K562 (cell line): ENCODE measurements around the gene SORT1. TPM values are rescaled to one million over a fixed set of nuclear protein-coding genes. Genes with fewer than 3 reads are reported as not detected.

Source experiments
- ATAC-seq: fragments of 200-7000 bp; cut with Tn5 transposase; 3 replicates; pipeline ENCODE4 v1.9.1; 2020; ENCODE audit warnings: moderate library complexity
- BruUV-seq: library from RNA; stranded (reverse); fragments of 400-500 nt; replicated peaks from 2 replicates; lab custom pipeline; 2021; lab: Mats Ljungman, UMichigan
- CTCF ChIA-PET: fragments of 300-600 bp; formaldehyde crosslinking; extraction: SDS; loops from one replicate; lab custom pipeline; 2021; ENCODE audit warnings: low intra/inter-chr PET ratio; lab: Yijun Ruan, JAX
- POLR2A ChIA-PET: fragments of 300-600, 350-650 bp; sonication (Branson Sonifier 250); formaldehyde crosslinking; extraction: SDS; loops from one replicate; lab custom pipeline; 2021; ENCODE audit warnings: antibody characterized with exemption, inconsistent platforms; lab: Yijun Ruan, JAX
- DNase-seq, 4 experiments: peaks; one replicate each; pipeline versions ENCODE4 v3.0.0 to v3.0.0-alpha.2; 2011 to 2018; ENCODE audit warnings: low spot score in 3 of 4, mixed read lengths in 3 of 4; ENCODE audit errors: extremely low read depth in 1 of 4
- FAIRE-seq: peaks from 2 replicates; lab custom pipeline; 2011; peaks lifted over from hg19 to GRCh38; lab: Jason Lieb, UNC
- H2AFZ ChIP-seq: 2 replicates; pipeline ENCODE4 v1.6.0; 2011; ENCODE audit warnings: low read depth, low read length, control low read depth, inconsistent platforms
- H3K27ac ChIP-seq: fragments of 200-600 bp; 3 replicates; pipeline ENCODE4 v1.8.0; 2011; ENCODE audit warnings: low read depth, mild to moderate bottlenecking, control low read depth, inconsistent platforms, low read length, moderate library complexity, mixed read lengths; ENCODE audit errors: extremely low read depth
- H3K27me3 ChIP-seq, 2 experiments: fragments of 300-600 bp in 1 of 2; 2 replicates in 1 of 2; 3 replicates in 1 of 2; pipeline versions ENCODE4 v1.6.0 to v1.8.0; 2011; ENCODE audit warnings: inconsistent platforms in 2 of 2, low read length in 2 of 2, mild to moderate bottlenecking in 1 of 2, mixed read lengths in 1 of 2, moderate library complexity in 1 of 2; ENCODE audit not compliant: control insufficient read depth in 2 of 2, insufficient read depth in 2 of 2
- H3K36me3 ChIP-seq: fragments of 300-600 bp; 3 replicates; pipeline ENCODE4 v1.8.0; 2011; ENCODE audit warnings: mild to moderate bottlenecking, low read length, inconsistent platforms; ENCODE audit not compliant: control insufficient read depth, insufficient read depth
- H3K4me1 ChIP-seq, 2 experiments: fragments of 200-600 bp in 1 of 2; replicated peaks in 1 of 2; 2 replicates in 1 of 2; 3 replicates in 1 of 2; pipeline versions ENCODE4 v1.5.1 to v1.8.0; 2011; ENCODE audit warnings: inconsistent platforms in 2 of 2, low read length in 2 of 2, mild to moderate bottlenecking in 1 of 2, mixed read lengths in 1 of 2, moderate library complexity in 1 of 2; ENCODE audit not compliant: control insufficient read depth in 2 of 2, insufficient read depth in 2 of 2
- H3K4me2 ChIP-seq: 2 replicates; pipeline ENCODE4 v1.6.1; 2011; ENCODE audit warnings: low read length, control low read depth, inconsistent platforms, mixed read lengths; ENCODE audit not compliant: insufficient read depth
- H3K4me3 ChIP-seq: fragments of 200-600 bp; sonication (generic), shearing (Covaris generic); 2 replicates; pipeline ENCODE4 v1.5.1; 2016; ENCODE audit warnings: control low read depth, inconsistent platforms
- H3K79me2 ChIP-seq: fragments of 200-600 bp; 3 replicates; pipeline ENCODE4 v1.8.0; 2011; ENCODE audit warnings: low read length, inconsistent platforms; ENCODE audit not compliant: control insufficient read depth, insufficient read depth
- H3K9ac ChIP-seq, 2 experiments: 2 replicates each; pipeline versions ENCODE4 v1.6.0 to v1.6.1; 2011; ENCODE audit warnings: low read depth in 2 of 2, low read length in 2 of 2, control low read depth in 1 of 2, inconsistent platforms in 1 of 2, mild to moderate bottlenecking in 1 of 2, mixed read lengths in 1 of 2; ENCODE audit not compliant: insufficient read depth in 1 of 2
- H3K9me1 ChIP-seq: one replicate; pipeline ENCODE4 v1.6.0; 2011; ENCODE audit warnings: inconsistent platforms, mild to moderate bottlenecking, low read length, moderate library complexity; ENCODE audit not compliant: control insufficient read depth, insufficient read depth
- H3K9me3 ChIP-seq: replicated peaks from 2 replicates; pipeline ENCODE4 v1.5.1; 2011; ENCODE audit warnings: low read depth, low read length, inconsistent platforms; ENCODE audit not compliant: control insufficient read depth, insufficient read depth
- H4K20me1 ChIP-seq: replicated peaks from 2 replicates; pipeline ENCODE4 v1.6.1; 2011; ENCODE audit warnings: low read length, inconsistent platforms, mixed read lengths; ENCODE audit not compliant: control insufficient read depth, insufficient read depth
- BDP1 ChIP-seq: IDR thresholded peaks from 3 replicates; pipeline ENCODE4 v1.6.1; 2011; ENCODE audit not compliant: insufficient read length, insufficient read depth
- CLOCK ChIP-seq: fragments of 250-450 bp; sonication (Bioruptor Pico); IDR thresholded peaks from 2 replicates; pipeline ENCODE4 v1.4.0; 2020; ENCODE audit warnings: mild to moderate bottlenecking, moderate library complexity, borderline replicate concordance
- DIDO1 ChIP-seq: fragments of 450-650 bp; IDR thresholded peaks from 2 replicates; pipeline ENCODE4 v1.6.1; 2016; ENCODE audit warnings: low read depth, missing biosample characterization, missing genetic modification characterization
- MCM3 ChIP-seq: fragments of 450-650 bp; IDR thresholded peaks from 2 replicates; pipeline ENCODE4 v1.6.1; 2016
- MLX ChIP-seq, 2 experiments: fragments of 450-650 bp in 1 of 2; sonication (generic) in 1 of 2; formaldehyde crosslinking; conservative IDR thresholded peaks; 2 replicates each; pipeline versions ENCODE4 v1.4.0 to v1.8.1; 2020 to 2022; ENCODE audit warnings: mild to moderate bottlenecking in 1 of 2, missing genetic modification reagents in 1 of 2
- NELFE ChIP-seq: IDR thresholded peaks from 2 replicates; pipeline ENCODE4 v1.6.1; 2011; ENCODE audit warnings: mild to moderate bottlenecking; ENCODE audit not compliant: insufficient read depth, insufficient read length
- NR3C1 ChIP-seq: sonication (generic); formaldehyde crosslinking; IDR thresholded peaks from 2 replicates; pipeline ENCODE4 v1.8.1; 2022; ENCODE audit warnings: missing genetic modification reagents
- SMARCA5 ChIP-seq: fragments of 450-650 bp; IDR thresholded peaks from 2 replicates; pipeline ENCODE4 v1.6.1; 2016
- SRF ChIP-seq, 2 experiments: fragments of 250-450, 450-650 bp in 1 of 2; sonication (Bioruptor Pico) in 1 of 2; sonication (generic) in 1 of 2; formaldehyde crosslinking; IDR thresholded peaks; 2 replicates each; pipeline versions ENCODE4 v1.5.0 to v1.5.1; 2020 to 2022; ENCODE audit warnings: mild to moderate bottlenecking in 1 of 2, missing genetic modification reagents in 1 of 2
- ZC3H8 ChIP-seq: fragments of 450-650 bp; IDR thresholded peaks from 2 replicates; pipeline ENCODE4 v1.6.1; 2017
- ZNF174 ChIP-seq: fragments of 250-450 bp; sonication (Bioruptor Pico); IDR thresholded peaks from 2 replicates; pipeline ENCODE4 v1.4.0; 2020; ENCODE audit warnings: mild to moderate bottlenecking
- ZNF449 ChIP-seq: fragments of 250-450 bp; sonication (Bioruptor Pico); IDR thresholded peaks from 2 replicates; pipeline ENCODE4 v1.8.0; 2022; ENCODE audit warnings: moderate library complexity, mild to moderate bottlenecking, inconsistent platforms
- ZNF77 ChIP-seq: fragments of 250-450 bp; sonication (Bioruptor Pico); IDR thresholded peaks from 2 replicates; pipeline ENCODE4 v1.5.0; 2020
- ZNF780A ChIP-seq: fragments of 250-450 bp; sonication (Bioruptor Pico); IDR thresholded peaks from 2 replicates; pipeline ENCODE4 v1.5.0; 2021; ENCODE audit warnings: mild to moderate bottlenecking
- WGBS: fragments of 100-300 bp; shearing (Covaris generic); methylation state at CpG from one replicate; pipeline ENCODE4 v1.1.6; 2016; ENCODE audit warnings: low coverage, mixed read lengths; ENCODE audit not compliant: insufficient coverage; ENCODE audit errors: missing lambda C conversion rate; 5-methylcytosine and 5-hydroxymethylcytosine counted together
- in situ Hi-C: fragments of 300-500 bp; cut with MboI; formaldehyde crosslinking; loops from 4 replicates; pipeline ENCODE4 v1.15.0; 2018; ENCODE audit warnings: inconsistent platforms, mixed read lengths
- intact Hi-C: fragments of 100-400 bp; cut with micrococcal nuclease; formaldehyde crosslinking; loops from 2 replicates; pipeline ENCODE4 v1.14.2; 2022
- polyA plus RNA-seq, 8 experiments: library from polyadenylated mRNA; depleted of rRNA in 4 of 8; stranded (reverse) in 5 of 8; unstranded in 3 of 8; fragments of >200 nt; fragmentation: Nextera tagmentation in 2 of 8; fragmentation: Illumina TruSeq in 1 of 8; extraction: Ambion mirVana in 2 of 8; extraction: Trizol in 1 of 8; gene quantifications; 2 replicates each; pipeline versions ENCODE4 v1.2.1 to v1.2.3, GENCODE V29; 2011 to 2014; ENCODE audit warnings: inconsistent platforms in 1 of 8, missing spikeins in 1 of 8
- total RNA-seq, 7 experiments: library from RNA; depleted of rRNA in 6 of 7; stranded (reverse); fragments of >200 nt in 6 of 7; fragmentation: Illumina TruSeq in 2 of 7; extraction: Trizol in 2 of 7; gene quantifications; 2 replicates each; pipeline versions ENCODE4 v1.2.1 to v1.2.3, GENCODE V29; 2011 to 2021; ENCODE audit warnings: low replicate concordance in 1 of 7

The SORT1 gene
- total and polyA plus RNA-seq, 9 of the 15 experiments (the other 6 are each of a cell fraction or from before 2014, with no cell fraction given) = 27.4 to 112 (median 65.0) TPM

DNA sequence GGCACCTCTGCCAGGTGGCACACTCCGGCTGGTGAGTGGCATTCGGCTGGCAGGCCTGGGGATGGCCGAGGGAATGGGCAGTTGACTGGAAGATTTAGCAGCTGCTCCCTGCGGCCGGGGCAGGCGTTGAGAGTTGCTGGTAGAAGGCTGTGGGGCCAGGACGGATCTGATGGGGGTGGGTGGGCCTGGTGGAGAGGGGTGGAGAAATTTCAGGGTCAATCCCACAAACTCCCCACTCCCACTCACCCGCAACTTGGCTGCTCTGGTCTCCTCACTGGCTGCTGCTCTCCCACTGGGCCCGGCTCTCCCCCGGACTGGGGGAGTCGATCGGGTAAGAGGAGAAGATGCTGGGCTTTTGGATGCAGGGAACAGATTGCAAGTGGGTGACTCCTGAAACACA, 116.9 kb downstream of the SORT1 start:
- H3K9ac ChIP-seq = peak overlapping the region in 1 of 2 experiments; percentile 74; a peak in 2 of 4 replicates
- H3K27ac ChIP-seq = no peak overlapping the region
- no peak overlapping the region for H3K4me3 ChIP-seq
- no peaks in the 10 kb centered on the region for H3K27me3 ChIP-seq
- no peak for TF ChIP-seq ZNF174 (CRISPR knock-in tag)
- no peak for TF ChIP-seq NELFE
- no peak for TF ChIP-seq CLOCK
- TF ChIP-seq MCM3 = no peak
- no peak for TF ChIP-seq DIDO1 (tag)
- no peak for TF ChIP-seq SMARCA5
- TF ChIP-seq SRF (CRISPR knock-in tag; IDR thresholded peaks at IDR 0.05) = no peak
- no peak for TF ChIP-seq BDP1
- no peak for TF ChIP-seq ZNF780A
- no peak for TF ChIP-seq MLX (CRISPR knock-in tag; conservative IDR thresholded peaks at IDR 0.05)
- no peak for TF ChIP-seq ZNF449 (CRISPR knock-in tag)
- no peak for TF ChIP-seq ZC3H8
- no peak for TF ChIP-seq NR3C1
- TF ChIP-seq ZNF77 (CRISPR knock-in tag) = no peak
- TF ChIP-seq, all 486 proteins: peak for 0
- no TSS peak for BruUV-seq
- H3K9me1 ChIP-seq = no peaks in the 10 kb centered on the region
- H3K4me1 ChIP-seq = peaks cover 47 to 53% of the 10 kb centered on the region in 2 experiments
- no peak overlapping the region for H2AFZ ChIP-seq
- peaks cover 28% of the 10 kb centered on the region for H3K79me2 ChIP-seq
- DNase-seq (no peak), ATAC-seq (no peak), FAIRE-seq (no peak)
- intact Hi-C loops (no loop called here), in situ Hi-C loops (no loop called here)
- no peaks in the 10 kb centered on the region for H3K9me3 ChIP-seq
- 86% methylated on average over 10 of the region's 12 CpGs for WGBS
- ChIA-PET CTCF (no interaction called here), POLR2A (interaction anchor here (0.6 kb wide), 1 partner anchor 12 kb away, joined by 4 read pairs; no protein-coding TSS in a partner anchor)
- H4K20me1 ChIP-seq = peaks cover 4% of the 10 kb centered on the region; the same call in 1 of the 2 replicates
- H3K4me2 ChIP-seq = no peak overlapping the region
- peaks cover 37% of the 10 kb centered on the region; the same call in 2 of the 3 replicates for H3K36me3 ChIP-seq
